Esophagus (tissue), 2 donors: ENCODE results near the gene GRIP2. TPM values are rescaled to one million over a fixed set of nuclear protein-coding genes. Genes with fewer than 3 reads are reported as not detected.

Source experiments
- polyA plus RNA-seq, 2 donors: library from polyadenylated mRNA; stranded (reverse); fragments of 200-250 nt; gene quantifications; one replicate each; pipeline ENCODE4 v1.2.3, GENCODE V29; 2013
- donor health status: healthy with polysubstance abuse.
- donor health status: Bipolar disorder and iron deficiency.

GRIP2 gene
- polyA plus RNA-seq, 2 donors: 0.39 to 0.81 TPM

Other genes with a start within 250 kb of the GRIP2 start
- 1 to 10 TPM; 2.5 to 3.8 TPM for gene SLC6A6, start 137.7 kb downstream of the GRIP2 start, polyA plus RNA-seq
- 10 to 100 TPM; 10.4 to 11.1 TPM for gene CCDC174, start 111.4 kb upstream of the GRIP2 start, polyA plus RNA-seq
- not detected for gene C3orf20, start 134.8 kb upstream of the GRIP2 start, polyA plus RNA-seq